ENCODE measurements around the gene CACNA1B. TPM values are rescaled to one million over a fixed set of nuclear protein-coding genes. Genes with fewer than 3 reads are reported as not detected.

Gene CACNA1B
- total and polyA plus RNA-seq, 2 of the 13 experiments (the other 11 are each of a cell fraction or from before 2014, with no cell fraction given): under 0.01 to 0.04 TPM

DNA sequence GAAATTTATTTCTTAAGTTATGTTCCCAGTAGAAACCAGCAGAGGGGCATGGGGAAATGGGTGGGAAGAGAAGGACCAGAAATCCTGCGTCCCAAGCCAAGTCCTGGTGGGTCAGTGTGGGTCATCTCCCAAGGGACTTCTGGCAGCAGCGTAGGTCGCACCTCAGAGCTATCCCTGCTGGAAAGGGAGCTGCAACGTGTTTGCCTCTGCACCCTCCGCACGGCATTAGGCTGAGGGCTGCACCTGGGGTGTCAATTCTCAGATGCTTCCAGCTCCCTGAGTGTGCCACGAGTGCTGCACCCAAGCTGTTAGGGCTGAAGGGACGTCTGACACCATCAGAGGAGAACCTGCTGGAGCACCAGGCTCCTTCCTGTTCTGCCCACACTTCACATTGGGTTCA, 182.8 kb downstream of the CACNA1B start:
- H3K4me3 ChIP-seq (replicated peaks in 1 of 3; ENCODE audit: insufficient read depth in 1 of 3, low read depth in 2 of 3, low read length in 3 of 3): no peak overlapping the region
- H3K9ac ChIP-seq (ENCODE audit: insufficient read depth, low read depth, low read length): no peak overlapping the region
- POLR2A ChIA-PET: no interaction called here
- no peaks in the 10 kb centered on the region for H4K20me1 ChIP-seq (ENCODE audit: insufficient read depth, low read length)
- no peaks in the 10 kb centered on the region for H3K4me1 ChIP-seq (ENCODE audit: insufficient read depth, low read length)
- peaks cover 3 to 35% of the 10 kb centered on the region in 2 experiments; a peak in 4 of 5 replicates for H3K27me3 ChIP-seq (ENCODE audit: control insufficient read depth in 1 of 2, insufficient read depth in 2 of 2, low read length in 2 of 2)
- H3K27ac ChIP-seq (ENCODE audit: extremely low read length, insufficient read depth, low read length): no peak overlapping the region
- H3K4me2 ChIP-seq (ENCODE audit: low read depth, low read length): no peak overlapping the region
- WGBS (ENCODE audit: low lambda C conversion rate): 12% methylated on average over 7 of the region's 8 CpGs
- FAIRE-seq (no peak), DNase-seq (ENCODE audit: low spot score) (no peak), ATAC-seq (no peak)
- CTCF ChIA-PET (ENCODE audit: low intra/inter-chr PET ratio, low total read pairs): no interaction called here
- in situ Hi-C loops (cut with HindIII; ENCODE audit: extremely low pct_ligation_motif_present, low pct_unique_long_range_greater_than_20kb): no loop called here
- intact Hi-C loops (cut with micrococcal nuclease; ENCODE audit: unreplicated experiment): no loop called here
- H3K36me3 ChIP-seq (replicated peaks in 1 of 2; ENCODE audit: control insufficient read depth in 1 of 2, insufficient read depth in 2 of 2, low read length in 2 of 2): no peaks in the 10 kb centered on the region
- no peak for TF ChIP-seq KDM6A (CRISPR knock-in tag; IDR thresholded peaks at IDR 0.05; ENCODE audit: low read depth)
- no TSS peak for BruUV-seq (replicated peaks)
- no peaks in the 10 kb centered on the region for H3K79me2 ChIP-seq (ENCODE audit: insufficient read depth, low read length)
- no peak overlapping the region for H2AFZ ChIP-seq (ENCODE audit: low read length)
- no peaks in the 10 kb centered on the region for H3K9me3 ChIP-seq (ENCODE audit: low read length)

DNA sequence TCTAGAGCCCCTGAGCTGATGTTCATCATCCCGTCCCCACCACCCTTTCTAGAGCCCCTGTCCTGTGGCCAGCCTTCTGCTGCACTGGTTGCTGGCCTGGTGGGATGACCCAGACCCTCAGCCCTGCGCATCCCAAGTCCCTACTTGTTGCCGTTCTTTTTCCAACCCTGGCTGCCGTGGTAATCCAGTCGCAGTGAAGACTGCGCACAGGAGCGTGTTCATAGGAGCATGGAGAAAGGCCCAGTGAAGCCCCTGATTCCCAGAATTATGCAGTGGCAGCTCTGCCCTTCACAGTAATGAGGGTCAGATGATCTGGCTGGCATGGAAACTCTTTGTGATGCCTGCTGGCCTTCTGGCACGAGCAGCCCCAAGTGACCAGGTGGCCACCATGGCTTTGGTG, 183.3 kb downstream of the CACNA1B start:
- ChIA-PET POLR2A (no interaction called here), CTCF (ENCODE audit: low intra/inter-chr PET ratio, low total read pairs) (no interaction called here)
- Histone ChIP-seq H2AFZ (ENCODE audit: low read length) (no peak overlapping the region), H3K79me2 (ENCODE audit: insufficient read depth, low read length) (no peaks in the 10 kb centered on the region), H4K20me1 (ENCODE audit: insufficient read depth, low read length) (no peaks in the 10 kb centered on the region), H3K27ac (ENCODE audit: extremely low read length, insufficient read depth, low read length) (no peak overlapping the region), H3K4me3 (replicated peaks in 1 of 3; ENCODE audit: insufficient read depth in 1 of 3, low read depth in 2 of 3, low read length in 3 of 3) (no peak overlapping the region), H3K9me3 (ENCODE audit: low read length) (no peaks in the 10 kb centered on the region), H3K27me3 (ENCODE audit: control insufficient read depth in 1 of 2, insufficient read depth in 2 of 2, low read length in 2 of 2) (peaks cover 3 to 39% of the 10 kb centered on the region in 2 experiments; a peak in 4 of 5 replicates), H3K4me1 (ENCODE audit: insufficient read depth, low read length) (no peaks in the 10 kb centered on the region), H3K36me3 (replicated peaks in 1 of 2; ENCODE audit: control insufficient read depth in 1 of 2, insufficient read depth in 2 of 2, low read length in 2 of 2) (no peaks in the 10 kb centered on the region), H3K4me2 (ENCODE audit: low read depth, low read length) (no peak overlapping the region), H3K9ac (ENCODE audit: insufficient read depth, low read depth, low read length) (no peak overlapping the region)
- BruUV-seq (replicated peaks): no TSS peak
- DNase-seq (ENCODE audit: low spot score) (no peak), FAIRE-seq (no peak), ATAC-seq (no peak)
- 28% methylated on average over 6 of the region's 8 CpGs for WGBS (ENCODE audit: low lambda C conversion rate)
- TF ChIP-seq, protein P1, sequence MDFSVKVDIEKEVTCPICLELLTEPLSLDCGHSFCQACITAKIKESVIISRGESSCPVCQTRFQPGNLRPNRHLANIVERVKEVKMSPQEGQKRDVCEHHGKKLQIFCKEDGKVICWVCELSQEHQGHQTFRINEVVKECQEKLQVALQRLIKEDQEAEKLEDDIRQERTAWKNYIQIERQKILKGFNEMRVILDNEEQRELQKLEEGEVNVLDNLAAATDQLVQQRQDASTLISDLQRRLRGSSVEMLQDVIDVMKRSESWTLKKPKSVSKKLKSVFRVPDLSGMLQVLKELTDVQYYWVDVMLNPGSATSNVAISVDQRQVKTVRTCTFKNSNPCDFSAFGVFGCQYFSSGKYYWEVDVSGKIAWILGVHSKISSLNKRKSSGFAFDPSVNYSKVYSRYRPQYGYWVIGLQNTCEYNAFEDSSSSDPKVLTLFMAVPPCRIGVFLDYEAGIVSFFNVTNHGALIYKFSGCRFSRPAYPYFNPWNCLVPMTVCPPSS (IDR thresholded peaks at IDR 0.05): no peak
- TF ChIP-seq, protein P2, sequence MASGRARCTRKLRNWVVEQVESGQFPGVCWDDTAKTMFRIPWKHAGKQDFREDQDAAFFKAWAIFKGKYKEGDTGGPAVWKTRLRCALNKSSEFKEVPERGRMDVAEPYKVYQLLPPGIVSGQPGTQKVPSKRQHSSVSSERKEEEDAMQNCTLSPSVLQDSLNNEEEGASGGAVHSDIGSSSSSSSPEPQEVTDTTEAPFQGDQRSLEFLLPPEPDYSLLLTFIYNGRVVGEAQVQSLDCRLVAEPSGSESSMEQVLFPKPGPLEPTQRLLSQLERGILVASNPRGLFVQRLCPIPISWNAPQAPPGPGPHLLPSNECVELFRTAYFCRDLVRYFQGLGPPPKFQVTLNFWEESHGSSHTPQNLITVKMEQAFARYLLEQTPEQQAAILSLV (CRISPR knock-in tag; IDR thresholded peaks at IDR 0.05; ENCODE audit: borderline replicate concordance): no peak
- TF ChIP-seq ZNF615 (CRISPR knock-in tag; IDR thresholded peaks at IDR 0.05; ENCODE audit: borderline replicate concordance): no peak
- TF ChIP-seq ZNF737 (CRISPR knock-in tag; IDR thresholded peaks at IDR 0.05; ENCODE audit: borderline replicate concordance): no peak
- no peak for TF ChIP-seq RFXAP (CRISPR knock-in tag; IDR thresholded peaks at IDR 0.05; ENCODE audit: borderline replicate concordance)
- no peak for TF ChIP-seq ZNF530 (CRISPR knock-in tag; IDR thresholded peaks at IDR 0.05; ENCODE audit: low read depth)
- no peak for TF ChIP-seq SNAI1 (CRISPR knock-in tag; IDR thresholded peaks at IDR 0.05; ENCODE audit: borderline replicate concordance)
- TF ChIP-seq, protein P3, sequence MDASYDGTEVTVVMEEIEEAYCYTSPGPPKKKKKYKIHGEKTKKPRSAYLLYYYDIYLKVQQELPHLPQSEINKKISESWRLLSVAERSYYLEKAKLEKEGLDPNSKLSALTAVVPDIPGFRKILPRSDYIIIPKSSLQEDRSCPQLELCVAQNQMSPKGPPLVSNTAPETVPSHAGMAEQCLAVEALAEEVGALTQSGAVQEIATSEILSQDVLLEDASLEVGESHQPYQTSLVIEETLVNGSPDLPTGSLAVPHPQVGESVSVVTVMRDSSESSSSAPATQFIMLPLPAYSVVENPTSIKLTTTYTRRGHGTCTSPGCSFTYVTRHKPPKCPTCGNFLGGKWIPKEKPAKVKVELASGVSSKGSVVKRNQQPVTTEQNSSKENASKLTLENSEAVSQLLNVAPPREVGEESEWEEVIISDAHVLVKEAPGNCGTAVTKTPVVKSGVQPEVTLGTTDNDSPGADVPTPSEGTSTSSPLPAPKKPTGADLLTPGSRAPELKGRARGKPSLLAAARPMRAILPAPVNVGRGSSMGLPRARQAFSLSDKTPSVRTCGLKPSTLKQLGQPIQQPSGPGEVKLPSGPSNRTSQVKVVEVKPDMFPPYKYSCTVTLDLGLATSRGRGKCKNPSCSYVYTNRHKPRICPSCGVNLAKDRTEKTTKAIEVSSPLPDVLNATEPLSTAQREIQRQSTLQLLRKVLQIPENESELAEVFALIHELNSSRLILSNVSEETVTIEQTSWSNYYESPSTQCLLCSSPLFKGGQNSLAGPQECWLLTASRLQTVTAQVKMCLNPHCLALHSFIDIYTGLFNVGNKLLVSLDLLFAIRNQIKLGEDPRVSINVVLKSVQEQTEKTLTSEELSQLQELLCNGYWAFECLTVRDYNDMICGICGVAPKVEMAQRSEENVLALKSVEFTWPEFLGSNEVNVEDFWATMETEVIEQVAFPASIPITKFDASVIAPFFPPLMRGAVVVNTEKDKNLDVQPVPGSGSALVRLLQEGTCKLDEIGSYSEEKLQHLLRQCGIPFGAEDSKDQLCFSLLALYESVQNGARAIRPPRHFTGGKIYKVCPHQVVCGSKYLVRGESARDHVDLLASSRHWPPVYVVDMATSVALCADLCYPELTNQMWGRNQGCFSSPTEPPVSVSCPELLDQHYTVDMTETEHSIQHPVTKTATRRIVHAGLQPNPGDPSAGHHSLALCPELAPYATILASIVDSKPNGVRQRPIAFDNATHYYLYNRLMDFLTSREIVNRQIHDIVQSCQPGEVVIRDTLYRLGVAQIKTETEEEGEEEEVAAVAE (CRISPR knock-in tag; IDR thresholded peaks at IDR 0.05; ENCODE audit: borderline replicate concordance): no peak
- TF ChIP-seq, protein P4, sequence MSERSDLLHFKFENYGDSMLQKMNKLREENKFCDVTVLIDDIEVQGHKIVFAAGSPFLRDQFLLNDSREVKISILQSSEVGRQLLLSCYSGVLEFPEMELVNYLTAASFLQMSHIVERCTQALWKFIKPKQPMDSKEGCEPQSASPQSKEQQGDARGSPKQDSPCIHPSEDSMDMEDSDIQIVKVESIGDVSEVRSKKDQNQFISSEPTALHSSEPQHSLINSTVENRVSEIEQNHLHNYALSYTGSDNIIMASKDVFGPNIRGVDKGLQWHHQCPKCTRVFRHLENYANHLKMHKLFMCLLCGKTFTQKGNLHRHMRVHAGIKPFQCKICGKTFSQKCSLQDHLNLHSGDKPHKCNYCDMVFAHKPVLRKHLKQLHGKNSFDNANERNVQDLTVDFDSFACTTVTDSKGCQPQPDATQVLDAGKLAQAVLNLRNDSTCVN (CRISPR knock-in tag; IDR thresholded peaks at IDR 0.05; ENCODE audit: borderline replicate concordance): no peak
- intact Hi-C loops (cut with micrococcal nuclease; ENCODE audit: unreplicated experiment): no loop called here
- in situ Hi-C loops (cut with HindIII; ENCODE audit: extremely low pct_ligation_motif_present, low pct_unique_long_range_greater_than_20kb): no loop called here

Measured in HepG2 (cell line).